ENCODE results near the gene SLC4A3. TPM values are rescaled to one million over a fixed set of nuclear protein-coding genes. Genes with fewer than 3 reads are reported as not detected.

The SLC4A3 gene
- total RNA-seq, 1 donor from 2014 or later = 13.5 TPM

DNA sequence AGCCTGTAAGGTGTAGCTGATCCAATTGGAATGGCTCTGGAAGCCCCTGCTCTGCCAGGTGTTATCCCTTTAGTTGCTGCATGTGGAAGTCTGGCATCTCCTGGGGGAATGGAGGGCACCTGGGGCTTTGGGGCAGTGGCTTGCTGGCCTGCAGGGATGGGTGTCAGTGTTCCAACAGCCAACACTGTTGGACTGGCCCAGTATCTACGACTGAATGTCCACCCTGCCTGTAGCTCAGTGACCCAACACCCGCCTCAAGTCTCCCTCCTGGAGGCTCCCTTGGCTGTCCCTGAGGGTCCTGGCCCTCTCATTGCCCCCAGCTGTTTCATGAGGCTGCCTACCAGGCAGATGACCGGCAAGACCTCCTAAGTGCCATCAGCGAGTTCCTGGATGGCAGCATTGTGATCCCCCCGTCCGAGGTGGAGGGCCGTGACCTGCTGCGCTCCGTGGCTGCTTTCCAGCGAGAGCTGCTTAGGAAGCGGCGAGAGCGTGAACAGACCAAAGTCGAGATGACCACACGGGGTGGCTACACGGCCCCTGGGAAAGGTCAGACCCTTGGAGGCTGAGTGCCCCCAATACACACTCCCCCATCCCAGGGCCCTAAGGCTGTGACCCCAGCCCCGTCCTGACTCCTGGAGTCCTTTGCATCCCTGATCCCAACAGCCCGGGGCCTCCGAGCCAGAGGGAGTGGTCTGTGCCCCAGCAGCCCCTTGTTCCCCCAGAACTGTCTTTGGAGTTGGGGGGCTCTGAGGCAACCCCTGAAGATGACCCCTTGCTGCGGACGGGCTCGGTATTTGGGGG, 7.7 kb downstream of the SLC4A3 start:
- DNase-seq (ENCODE audit: extremely low spot score in 2 of 2) = no peak
- Histone ChIP-seq H3K4me3 (no peak overlapping the region), H3K9me3 (no peaks in the 10 kb centered on the region), H3K27ac (no peak overlapping the region), H3K36me3 (no peaks in the 10 kb centered on the region), H3K4me1 (no peaks in the 10 kb centered on the region), H3K27me3 (no peaks in the 10 kb centered on the region)
- TF ChIP-seq POLR2A (IDR thresholded peaks at IDR 0.05) (no peak), POLR2AphosphoS5 (IDR thresholded peaks at IDR 0.05; ENCODE audit: insufficient read depth in 1 of 2, low read depth in 1 of 2) (no peak)
- intact Hi-C loops (cut with DNase I) = no loop called here

DNA sequence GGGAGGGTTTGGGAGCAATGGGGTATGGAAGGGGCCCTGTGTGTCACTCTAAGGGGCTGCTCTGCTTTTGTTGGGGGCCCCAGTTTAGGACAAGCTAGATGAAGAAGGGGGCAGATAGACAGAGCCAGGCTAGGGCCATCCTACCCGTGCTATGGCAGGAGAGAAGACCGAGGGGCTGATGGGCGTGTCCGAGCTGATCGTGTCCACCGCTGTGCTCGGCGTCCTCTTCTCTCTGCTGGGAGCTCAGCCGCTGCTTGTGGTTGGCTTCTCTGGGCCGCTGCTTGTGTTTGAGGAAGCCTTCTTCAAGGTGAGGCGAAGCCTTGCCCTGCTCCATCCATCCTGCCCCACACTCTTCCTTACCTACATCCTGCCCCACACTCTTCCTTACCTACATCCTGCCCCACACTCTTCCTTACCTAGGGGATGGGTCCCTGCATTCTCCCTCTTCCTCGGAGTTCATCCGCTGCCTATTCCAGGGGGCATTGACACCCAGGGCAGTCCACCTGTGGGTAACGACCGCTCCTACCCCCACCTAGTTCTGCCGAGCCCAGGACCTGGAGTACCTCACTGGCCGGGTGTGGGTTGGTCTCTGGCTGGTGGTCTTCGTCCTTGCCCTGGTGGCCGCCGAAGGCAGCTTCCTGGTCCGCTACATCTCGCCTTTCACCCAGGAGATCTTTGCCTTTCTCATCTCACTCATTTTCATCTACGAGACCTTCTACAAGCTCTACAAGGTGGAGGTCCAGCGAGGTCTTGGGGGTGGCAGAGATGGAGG, 8.9 kb downstream of the SLC4A3 start:
- no peaks in the 10 kb centered on the region for H3K36me3 ChIP-seq
- intact Hi-C loops (cut with DNase I) = no loop called here
- H3K9me3 ChIP-seq = no peaks in the 10 kb centered on the region
- no peaks in the 10 kb centered on the region for H3K4me1 ChIP-seq
- TF ChIP-seq POLR2A (IDR thresholded peaks at IDR 0.05) (no peak), POLR2AphosphoS5 (IDR thresholded peaks at IDR 0.05; ENCODE audit: insufficient read depth in 1 of 2, low read depth in 1 of 2) (no peak)
- TF ChIP-seq, protein P1, sequence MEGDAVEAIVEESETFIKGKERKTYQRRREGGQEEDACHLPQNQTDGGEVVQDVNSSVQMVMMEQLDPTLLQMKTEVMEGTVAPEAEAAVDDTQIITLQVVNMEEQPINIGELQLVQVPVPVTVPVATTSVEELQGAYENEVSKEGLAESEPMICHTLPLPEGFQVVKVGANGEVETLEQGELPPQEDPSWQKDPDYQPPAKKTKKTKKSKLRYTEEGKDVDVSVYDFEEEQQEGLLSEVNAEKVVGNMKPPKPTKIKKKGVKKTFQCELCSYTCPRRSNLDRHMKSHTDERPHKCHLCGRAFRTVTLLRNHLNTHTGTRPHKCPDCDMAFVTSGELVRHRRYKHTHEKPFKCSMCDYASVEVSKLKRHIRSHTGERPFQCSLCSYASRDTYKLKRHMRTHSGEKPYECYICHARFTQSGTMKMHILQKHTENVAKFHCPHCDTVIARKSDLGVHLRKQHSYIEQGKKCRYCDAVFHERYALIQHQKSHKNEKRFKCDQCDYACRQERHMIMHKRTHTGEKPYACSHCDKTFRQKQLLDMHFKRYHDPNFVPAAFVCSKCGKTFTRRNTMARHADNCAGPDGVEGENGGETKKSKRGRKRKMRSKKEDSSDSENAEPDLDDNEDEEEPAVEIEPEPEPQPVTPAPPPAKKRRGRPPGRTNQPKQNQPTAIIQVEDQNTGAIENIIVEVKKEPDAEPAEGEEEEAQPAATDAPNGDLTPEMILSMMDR (IDR thresholded peaks at IDR 0.05) = no peak
- H3K27ac ChIP-seq = no peak overlapping the region
- H3K27me3 ChIP-seq = no peaks in the 10 kb centered on the region
- H3K4me3 ChIP-seq = no peak overlapping the region
- DNase-seq (ENCODE audit: extremely low spot score in 2 of 2) = no peak

DNA sequence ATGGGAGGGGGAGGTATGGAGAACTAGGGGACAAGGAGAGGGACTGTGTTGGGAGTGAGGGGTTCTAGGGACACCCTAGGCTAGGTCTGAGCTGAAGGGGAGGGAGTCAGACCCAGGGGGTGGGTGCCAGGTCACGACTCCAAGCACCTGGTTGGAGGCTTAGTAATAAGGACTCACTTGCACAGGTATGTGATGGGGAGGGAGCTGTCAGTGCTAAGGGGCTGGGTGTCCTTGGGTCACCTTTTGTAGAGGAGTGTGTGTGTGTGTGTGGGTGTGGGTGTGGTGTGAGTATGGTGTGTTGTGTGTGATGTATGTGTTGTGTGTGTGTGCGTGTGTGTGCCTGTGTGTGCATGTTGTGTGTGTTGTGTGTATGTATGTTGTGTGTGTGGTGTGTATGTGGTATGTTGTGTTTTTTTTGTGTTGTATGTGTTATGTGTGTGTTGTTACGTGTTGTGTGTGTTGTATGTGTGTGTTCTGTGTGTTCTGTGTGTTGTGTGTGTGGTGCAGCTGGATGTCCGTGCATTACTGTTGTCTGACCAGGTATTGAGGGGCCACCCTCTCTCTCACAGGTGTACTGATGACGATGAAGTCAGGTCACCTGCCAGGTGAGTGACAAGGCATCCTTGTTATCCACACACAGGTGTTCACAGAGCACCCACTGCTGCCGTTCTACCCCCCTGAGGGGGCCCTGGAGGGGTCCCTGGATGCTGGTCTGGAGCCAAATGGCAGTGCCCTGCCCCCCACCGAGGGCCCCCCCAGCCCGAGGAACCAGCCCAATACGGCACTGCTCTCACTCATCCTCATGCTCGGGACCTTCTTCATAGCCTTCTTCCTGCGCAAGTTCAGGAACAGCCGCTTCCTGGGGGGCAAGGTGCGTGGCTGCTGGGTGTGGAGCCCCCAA, 9.8 kb downstream of the SLC4A3 start:
- H3K36me3 ChIP-seq = no peaks in the 10 kb centered on the region

DNA sequence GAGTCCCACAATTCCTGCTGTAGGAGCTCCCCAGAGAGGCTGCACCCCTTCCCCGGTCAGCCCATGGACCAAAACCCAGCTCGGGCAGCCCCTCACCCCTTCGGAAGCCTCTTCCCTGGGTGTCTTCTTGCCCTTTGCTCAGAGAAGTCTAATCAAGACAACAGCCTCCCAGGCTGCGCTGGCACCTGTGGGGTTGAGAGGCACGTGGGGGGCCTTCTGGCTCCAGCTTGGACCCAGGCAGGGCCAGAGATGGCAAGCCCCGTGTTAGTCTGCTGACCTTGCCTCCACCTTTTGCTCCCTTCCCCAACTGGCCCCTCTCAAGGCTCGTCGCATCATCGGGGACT, 10.4 kb downstream of the SLC4A3 start:
- no peaks in the 10 kb centered on the region for H3K9me3 ChIP-seq
- H3K27me3 ChIP-seq = no peaks in the 10 kb centered on the region
- intact Hi-C loops (cut with DNase I) = no loop called here
- H3K4me1 ChIP-seq = peaks cover 2% of the 10 kb centered on the region
- no peaks in the 10 kb centered on the region for H3K36me3 ChIP-seq
- no peak for TF ChIP-seq POLR2AphosphoS5 (IDR thresholded peaks at IDR 0.05; ENCODE audit: insufficient read depth in 1 of 2, low read depth in 1 of 2)
- TF ChIP-seq, protein P1 (IDR thresholded peaks at IDR 0.05) = no peak
- no peak overlapping the region for H3K27ac ChIP-seq
- H3K4me3 ChIP-seq = no peak overlapping the region
- peak in 1 of 2 donors; percentile 76 for DNase-seq (ENCODE audit: extremely low spot score in 2 of 2)

More for the DNA sequence above, 9.8 kb downstream of the SLC4A3 start:
- Histone ChIP-seq H3K27me3 (no peaks in the 10 kb centered on the region), H3K4me1 (no peaks in the 10 kb centered on the region), H3K4me3 (no peak overlapping the region), H3K27ac (no peak overlapping the region), H3K9me3 (no peaks in the 10 kb centered on the region)
- TF ChIP-seq, protein P1 (IDR thresholded peaks at IDR 0.05) = no peak
- no peak for TF ChIP-seq POLR2A (IDR thresholded peaks at IDR 0.05)
- no peak for TF ChIP-seq POLR2AphosphoS5 (IDR thresholded peaks at IDR 0.05; ENCODE audit: insufficient read depth in 1 of 2, low read depth in 1 of 2)
- intact Hi-C loops (cut with DNase I) = no loop called here
- peak in 1 of 2 donors; percentile 37 for DNase-seq (ENCODE audit: extremely low spot score in 2 of 2)

All from vagina (tissue), 2 donors.